ENCODE data around the gene FBLN2.

GRCh38 chr3:13615019-13615528 is 66.1 kb downstream of the FBLN2 start:
- TF ChIP-seq POLR2A (IDR thresholded peaks at IDR 0.05) (no peak), POLR2AphosphoS5 (IDR thresholded peaks at IDR 0.05) (no peak), EP300 (IDR thresholded peaks at IDR 0.05) (no peak)
